GM21737 (cell line): ENCODE data around the gene VSIR.

Experiments
- ATAC-seq: cut with Tn5 transposase; IDR thresholded peaks from one replicate; pipeline ENCODE4 v1.9.1; 2021; ENCODE audit warnings: mild to moderate bottlenecking, moderate library complexity; ENCODE audit not compliant: unreplicated experiment

VSIR gene

GRCh38 chr10:71783917-71784678 lies 10.8 kb upstream of the VSIR start:
- ATAC-seq = no peak

GRCh38 chr10:71782917-71783490 lies 9.7 kb upstream of the VSIR start:
- no peak for ATAC-seq

GRCh38 chr10:71782221-71782916 lies 9.0 kb upstream of the VSIR start:
- ATAC-seq = no peak

- no peak for ATAC-seq
Observed at GRCh38 chr10:71780719-71781118, 7.4 kb upstream of the VSIR start.

GRCh38 chr10:71780156-71780555 lies 6.8 kb upstream of the VSIR start:
- ATAC-seq = no peak

- ATAC-seq = no peak
Observed at GRCh38 chr10:71779641-71780040, 6.3 kb upstream of the VSIR start.

- no peak for ATAC-seq
Observed at GRCh38 chr10:71778071-71778825, 4.9 kb upstream of the VSIR start.

- no peak for ATAC-seq
Observed at GRCh38 chr10:71777213-71777985, 4.1 kb upstream of the VSIR start.

- no peak for ATAC-seq
Observed at GRCh38 chr10:71776481-71776925, 3.2 kb upstream of the VSIR start.

- ATAC-seq = no peak
Observed at GRCh38 chr10:71774916-71775702, 1.8 kb upstream of the VSIR start.

GRCh38 chr10:71772832-71773220 lies 494 bp downstream of the VSIR start:
- ATAC-seq = no peak

GRCh38 chr10:71771821-71772617 lies 1.3 kb downstream of the VSIR start:
- ATAC-seq = no peak

- no peak for ATAC-seq
Observed at GRCh38 chr10:71771204-71771603, 2.1 kb downstream of the VSIR start.

GRCh38 chr10:71770789-71771188 lies 2.5 kb downstream of the VSIR start:
- no peak for ATAC-seq

GRCh38 chr10:71770255-71770654 lies 3.1 kb downstream of the VSIR start:
- ATAC-seq = no peak

GRCh38 chr10:71769279-71769823 lies 4.0 kb downstream of the VSIR start:
- ATAC-seq = peak; percentile 25

- no peak for ATAC-seq
Observed at GRCh38 chr10:71767420-71768035, 5.8 kb downstream of the VSIR start.

GRCh38 chr10:71766717-71767419 lies 6.5 kb downstream of the VSIR start:
- ATAC-seq = no peak
